NOMO-1 treated with dmso at 0.1 percent for 144 hours (cell line): ENCODE data around the gene ZZZ3.
"Not testable (repeated sequence)": the region's sequence is repeated elsewhere in the genome, so short reads cannot be mapped to it uniquely, and the experiment has no call there.

Experiments
- DNase-seq: peaks from one replicate; lab custom pipeline; 2025; ENCODE audit not compliant: unreplicated experiment; lab: John Stamatoyannopoulos, UW

Gene ZZZ3

DNA sequence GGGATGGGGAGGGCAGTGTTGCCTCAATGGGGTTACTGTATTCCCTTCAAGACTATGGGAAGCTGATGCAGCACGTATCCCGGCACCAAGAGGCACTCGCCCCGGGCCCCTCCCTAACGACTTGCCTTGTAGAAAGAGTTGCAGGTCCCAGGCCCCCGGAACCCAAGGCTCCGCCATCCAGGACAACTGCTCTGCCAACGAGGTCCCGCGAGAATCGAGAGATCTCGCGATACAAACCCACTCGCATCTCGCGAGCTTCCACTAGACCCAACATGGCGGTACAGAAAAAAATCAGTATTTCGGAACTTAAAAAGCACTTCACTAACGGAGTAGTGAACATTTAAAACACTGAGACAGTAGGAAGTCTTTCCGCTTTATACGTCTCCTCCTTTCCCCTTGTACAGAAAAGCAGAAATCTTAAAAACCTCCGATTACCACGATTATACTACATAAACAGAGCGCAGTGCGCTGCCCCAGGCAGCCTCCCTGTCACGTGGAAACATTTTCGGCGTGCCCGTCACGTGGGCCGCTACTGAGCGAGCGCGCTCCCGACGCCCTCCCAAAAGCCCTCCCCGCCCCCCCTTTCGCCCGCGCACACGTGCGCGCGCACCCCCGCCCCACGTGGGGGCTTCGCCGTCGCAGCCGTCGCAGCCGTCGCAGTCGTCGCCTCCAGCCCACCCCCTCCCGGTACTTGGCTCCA is at the start of gene ZZZ3:
Gene ZZZ3, minus strand, starts transcription at position 199 of the 700 bp plus-strand sequence. CDS start 49,304 bp downstream, outside the sequence.
- DNase-seq, result peak; percentile 65

GRCh38 chr1:77732090-77732489 is 49.6 kb upstream of the ZZZ3 start:
- DNase-seq, result no peak

GRCh38 chr1:77725706-77726105 is 43.2 kb upstream of the ZZZ3 start:
- DNase-seq, result no peak

GRCh38 chr1:77718181-77718580 is 35.7 kb upstream of the ZZZ3 start:
- no peak for DNase-seq

DNA sequence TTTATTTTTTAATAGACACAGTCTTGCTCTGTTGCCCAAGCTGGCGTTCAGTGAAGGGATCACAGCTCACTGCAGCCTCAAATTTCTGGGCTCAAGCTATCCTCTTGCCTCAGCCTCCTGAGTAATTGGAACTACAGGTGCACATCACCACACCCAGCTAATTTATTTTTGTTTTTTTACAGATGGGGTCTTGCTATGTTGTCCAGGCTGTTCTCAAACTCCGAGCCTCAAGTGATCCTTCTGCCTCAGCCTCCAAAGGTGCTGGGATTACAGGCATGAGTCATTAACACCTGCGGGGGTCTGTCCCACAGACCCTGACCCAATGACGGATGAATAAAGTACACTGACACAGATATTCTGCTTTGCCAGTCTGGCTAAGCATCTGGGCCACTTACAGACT is 33.6 kb upstream of the ZZZ3 start:
- no peak for DNase-seq

GRCh38 chr1:77709727-77710126 is 27.3 kb upstream of the ZZZ3 start:
- DNase-seq, result no peak

DNA sequence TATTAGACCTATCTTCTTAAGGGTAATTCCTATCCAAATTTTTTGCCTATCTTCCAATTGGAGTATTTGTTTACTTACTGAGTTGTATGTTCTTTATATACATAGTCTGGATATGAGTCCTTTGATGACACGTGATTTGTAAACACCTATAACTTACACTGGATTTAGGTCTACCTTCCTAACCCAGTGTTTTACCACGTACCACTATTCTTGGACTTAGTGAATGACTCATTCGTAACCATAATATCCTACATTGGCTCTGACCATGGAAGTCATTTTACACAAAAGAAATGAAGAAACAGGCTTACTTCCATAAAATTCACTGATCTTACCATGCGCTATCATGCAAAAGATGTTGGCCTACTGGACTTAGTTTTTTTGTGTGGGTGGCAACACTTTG is 23.9 kb upstream of the ZZZ3 start:
- DNase-seq, result no peak

DNA sequence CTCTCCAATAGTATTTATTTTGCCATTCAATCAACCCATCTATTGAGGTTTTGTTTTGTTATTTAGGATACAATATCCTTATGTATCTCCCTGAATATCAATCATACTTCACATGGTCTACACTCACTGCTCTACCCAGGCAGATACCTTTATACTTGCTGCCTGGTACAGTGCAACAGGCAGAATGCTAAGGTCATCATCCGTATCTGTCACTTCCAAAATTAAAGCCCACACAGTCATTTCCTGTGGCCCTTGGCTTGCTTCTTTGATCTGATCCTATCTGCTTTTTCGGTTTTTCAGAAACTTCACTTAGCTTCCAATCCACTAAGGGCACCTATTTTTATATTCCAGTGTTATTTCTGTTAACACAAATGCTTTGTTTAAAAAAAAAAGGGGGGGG is 22.3 kb upstream of the ZZZ3 start:
- no peak for DNase-seq

DNA sequence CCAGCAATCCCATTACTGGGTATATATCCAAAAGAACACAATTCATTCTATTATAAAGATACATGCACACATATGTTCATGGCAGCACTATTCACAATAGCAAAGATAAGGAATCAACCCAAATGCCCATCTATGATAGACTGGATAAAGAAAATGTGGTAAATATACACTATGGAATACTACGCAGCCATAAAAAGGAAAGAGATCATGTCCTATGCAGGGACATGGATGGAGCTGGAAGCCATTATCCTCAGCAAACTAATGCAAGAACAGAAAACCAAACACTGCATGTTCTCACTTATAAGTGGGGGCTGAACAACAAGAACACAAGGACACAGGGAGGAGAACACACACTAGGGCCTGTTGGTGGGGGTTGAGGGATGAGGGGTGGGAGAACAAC is 17.2 kb upstream of the ZZZ3 start:
- not testable (repeated sequence) for DNase-seq

DNA sequence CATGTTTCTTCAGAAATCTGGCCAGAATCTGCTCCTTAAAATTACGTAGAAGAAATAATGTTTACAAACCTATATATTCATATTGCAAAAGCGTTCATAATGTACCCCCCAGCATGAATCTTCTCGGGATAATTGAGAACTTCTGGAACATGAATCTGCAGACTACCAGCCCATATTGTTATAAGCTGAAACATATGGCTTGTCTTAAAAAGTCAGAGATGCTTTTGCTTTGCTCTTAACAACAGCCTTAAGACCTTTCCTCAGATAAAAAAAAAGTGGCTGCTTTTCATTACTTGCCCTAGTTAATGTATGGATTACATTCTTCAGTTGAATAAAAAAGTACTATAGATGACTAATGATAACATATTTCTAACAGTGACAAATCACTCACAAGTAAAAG is 15.0 kb upstream of the ZZZ3 start:
- DNase-seq, result no peak

DNA sequence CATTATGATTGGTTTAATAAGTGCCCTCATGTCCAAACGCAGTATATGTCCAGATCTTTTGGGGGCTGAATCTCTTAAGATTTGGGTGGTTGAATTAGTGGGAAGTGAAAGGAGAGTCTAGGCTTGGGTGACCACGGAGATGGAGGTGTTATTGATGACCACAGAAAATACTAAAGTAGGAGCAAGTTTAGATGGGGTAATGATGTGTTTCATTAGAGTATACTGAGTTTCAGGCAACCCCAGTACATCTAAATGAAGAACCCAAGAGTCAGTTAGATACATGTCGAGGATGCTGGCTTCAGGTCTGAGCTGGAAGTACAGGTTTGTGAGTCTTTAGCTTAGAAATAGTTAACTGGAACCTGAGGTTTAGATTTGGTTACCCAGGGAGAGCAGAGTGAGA is 6.5 kb upstream of the ZZZ3 start:
- DNase-seq, result no peak

DNA sequence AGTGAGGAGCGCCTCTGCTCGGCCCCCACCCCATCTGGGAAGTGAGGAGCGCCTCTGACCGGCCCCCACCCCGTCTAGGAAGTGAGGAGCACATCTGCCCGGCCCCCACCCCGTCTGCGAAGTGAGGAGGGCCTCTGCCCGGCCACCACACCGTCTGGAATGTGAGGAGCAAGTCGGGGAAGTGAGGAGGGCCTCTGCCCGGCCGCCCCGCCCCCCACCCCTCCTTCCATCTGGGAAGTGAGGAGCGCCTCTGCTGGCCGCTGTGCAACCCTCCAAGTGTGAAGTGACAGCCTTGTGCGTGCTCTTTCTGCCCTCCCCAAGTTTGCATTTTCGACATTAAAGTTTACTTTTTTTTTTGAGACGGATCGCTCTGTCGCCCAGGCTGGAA is 5.1 kb upstream of the ZZZ3 start:
- no peak for DNase-seq

GRCh38 chr1:77686796-77687518 is 4.5 kb upstream of the ZZZ3 start:
- DNase-seq, result no peak

DNA sequence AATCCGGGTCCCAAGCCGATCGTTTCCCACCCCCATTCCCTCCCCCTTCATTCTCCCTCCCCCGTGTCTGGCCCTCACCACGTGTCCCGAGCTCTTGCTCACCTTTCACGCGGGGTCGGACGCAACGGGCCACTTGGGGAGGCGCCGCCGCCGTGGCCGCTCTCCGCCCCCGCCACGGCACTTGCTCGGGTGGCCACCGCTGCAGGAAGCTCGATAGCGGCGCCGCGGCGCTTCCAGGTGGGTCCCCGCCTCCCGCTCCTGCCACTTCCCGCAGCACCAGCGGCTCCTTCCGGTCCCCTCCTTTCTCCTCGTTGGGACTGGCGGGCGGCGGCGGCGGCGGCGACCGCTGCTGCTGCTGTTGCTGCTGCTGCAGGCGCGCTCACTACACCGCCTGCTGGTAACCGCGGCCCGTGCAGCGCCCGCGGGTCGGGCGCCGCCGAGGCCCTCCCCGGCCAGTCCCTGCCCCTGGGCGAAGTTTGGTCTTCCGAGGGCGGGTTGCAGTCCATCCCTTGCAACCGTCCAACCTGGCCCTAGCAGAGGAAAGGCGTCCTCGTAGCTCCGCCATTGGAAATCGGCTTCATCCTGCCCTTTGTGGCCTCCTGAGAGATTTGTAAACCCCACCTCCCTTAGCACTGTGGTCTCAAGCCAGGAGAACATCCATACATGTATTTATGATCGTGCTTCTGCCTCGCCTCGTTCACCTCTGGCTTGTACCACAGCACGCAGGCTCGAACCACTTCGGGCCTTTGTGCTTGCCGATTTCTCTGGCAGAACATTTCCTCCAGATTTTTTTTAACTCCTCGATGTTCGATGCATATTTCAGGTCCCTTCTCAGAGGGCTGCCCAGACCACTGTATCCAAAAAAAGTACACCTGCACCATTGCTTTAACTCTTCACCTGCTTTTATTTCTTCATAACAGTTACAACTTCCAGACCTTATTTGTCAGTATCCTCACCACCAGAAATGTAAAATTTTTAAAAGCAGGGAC is 996 bp upstream of the ZZZ3 start:
- peak; percentile 94 for DNase-seq

GRCh38 chr1:77680173-77680572 is 2.3 kb downstream of the ZZZ3 start:
- no peak for DNase-seq

DNA sequence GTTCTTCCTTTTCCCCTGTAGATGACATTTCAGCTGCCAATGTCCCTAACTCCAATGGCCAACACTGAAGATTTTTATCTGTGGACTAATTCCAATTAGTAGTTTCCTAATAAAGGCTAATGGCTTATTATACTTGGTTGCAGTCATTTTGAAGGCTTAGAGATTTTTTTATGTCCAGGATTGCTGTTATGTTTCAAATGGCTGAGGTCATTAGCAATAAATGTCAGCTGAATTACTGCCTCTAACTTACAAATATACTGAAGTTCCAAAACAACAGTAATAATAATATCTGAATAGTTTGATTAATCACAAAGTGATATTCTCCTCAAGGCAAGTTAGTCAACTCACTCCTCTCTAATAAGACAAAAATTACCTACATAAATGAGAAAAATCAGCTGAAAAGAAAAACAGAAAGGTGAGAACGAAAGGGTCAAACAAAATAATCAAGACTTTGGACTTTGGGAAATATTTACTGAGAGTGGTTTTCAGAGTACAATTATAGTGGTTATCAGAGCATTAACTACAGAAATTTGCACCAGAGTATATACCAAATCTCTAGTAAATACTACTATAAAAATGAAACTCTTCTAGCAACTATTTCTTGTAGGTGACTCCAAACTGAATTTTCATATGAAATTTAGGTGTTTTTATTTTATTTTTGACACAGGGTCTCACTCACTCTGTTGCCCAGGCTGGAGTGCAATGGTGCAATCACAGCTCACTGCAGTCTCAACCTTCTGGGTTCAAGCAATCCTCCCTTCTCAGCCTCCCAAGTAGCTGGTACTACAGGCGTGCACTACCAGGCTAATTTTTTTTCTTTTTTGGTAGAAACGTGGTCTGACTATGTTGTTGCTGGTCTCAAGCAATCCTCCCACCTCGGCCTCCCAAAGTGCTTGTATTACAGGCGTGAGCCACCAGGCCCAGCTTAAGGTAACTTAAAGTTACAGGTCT is 3.5 kb downstream of the ZZZ3 start:
- DNase-seq, result no peak

DNA sequence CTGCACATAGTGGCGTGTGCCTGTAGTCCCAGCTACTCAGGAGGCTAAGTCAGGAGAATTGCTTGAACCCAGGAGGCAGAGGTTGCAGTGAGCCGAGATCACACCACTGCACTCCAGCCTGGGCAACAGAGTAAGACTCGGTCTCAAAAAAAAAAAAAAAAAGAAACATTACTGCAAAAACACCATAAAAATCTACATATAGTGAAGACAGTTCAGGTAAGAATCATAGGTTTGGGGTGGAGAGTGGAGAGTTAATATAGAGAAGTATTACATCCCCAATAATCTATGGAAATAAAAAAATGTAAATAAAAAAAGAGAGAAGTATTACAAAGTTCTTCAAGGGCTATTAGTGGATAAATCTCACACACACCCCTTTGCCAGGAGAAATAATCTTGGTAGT is 7.7 kb downstream of the ZZZ3 start:
- DNase-seq, result not testable (repeated sequence)

DNA sequence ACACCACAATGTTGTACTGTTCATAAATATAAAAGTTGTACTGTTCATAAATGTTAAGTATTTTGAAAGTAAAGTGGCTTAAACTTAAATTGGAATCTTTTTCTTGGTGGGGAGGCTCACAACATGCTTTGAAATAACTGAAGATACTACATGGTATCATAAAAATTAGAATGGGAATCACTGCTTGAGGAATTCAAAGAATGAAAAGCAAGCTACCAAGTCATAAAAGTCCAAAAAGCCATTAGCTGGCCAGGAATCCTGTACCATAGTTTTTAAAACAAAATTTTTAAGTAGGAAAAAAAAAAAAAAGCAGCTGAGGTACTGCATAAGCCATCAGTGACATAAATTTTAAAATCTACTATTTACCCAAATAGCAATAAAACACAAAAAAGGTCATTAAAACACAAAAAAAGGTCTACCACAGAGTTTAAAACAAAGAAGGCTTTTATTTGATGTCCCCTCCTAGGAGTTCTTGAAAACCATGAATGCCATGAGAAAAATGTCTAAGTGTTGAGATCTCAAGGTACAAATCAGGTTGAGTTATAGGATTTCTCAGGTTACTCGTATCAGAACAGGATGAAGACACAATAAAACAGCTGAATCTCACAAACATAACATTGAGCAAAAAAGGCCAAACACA is 8.6 kb downstream of the ZZZ3 start:
- DNase-seq, result no peak

DNA sequence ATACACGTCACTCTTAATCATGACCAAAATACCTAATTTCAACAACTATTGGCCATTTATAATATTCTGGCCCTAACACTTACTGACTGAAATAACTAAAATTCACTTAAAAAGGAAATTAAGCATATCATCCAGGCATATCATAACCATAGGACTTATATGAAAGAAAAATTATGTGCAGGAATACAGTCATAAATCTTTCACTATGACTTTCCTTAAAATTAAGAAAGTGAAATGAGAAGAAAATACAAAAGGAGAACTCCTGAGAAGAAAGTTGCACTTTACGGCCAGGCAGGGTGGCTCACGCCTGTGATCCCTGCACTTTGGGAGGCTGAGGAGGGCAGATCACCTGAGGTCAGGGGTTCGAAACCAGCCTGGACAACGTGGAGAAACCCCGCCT is 9.4 kb downstream of the ZZZ3 start:
- no peak for DNase-seq

DNA sequence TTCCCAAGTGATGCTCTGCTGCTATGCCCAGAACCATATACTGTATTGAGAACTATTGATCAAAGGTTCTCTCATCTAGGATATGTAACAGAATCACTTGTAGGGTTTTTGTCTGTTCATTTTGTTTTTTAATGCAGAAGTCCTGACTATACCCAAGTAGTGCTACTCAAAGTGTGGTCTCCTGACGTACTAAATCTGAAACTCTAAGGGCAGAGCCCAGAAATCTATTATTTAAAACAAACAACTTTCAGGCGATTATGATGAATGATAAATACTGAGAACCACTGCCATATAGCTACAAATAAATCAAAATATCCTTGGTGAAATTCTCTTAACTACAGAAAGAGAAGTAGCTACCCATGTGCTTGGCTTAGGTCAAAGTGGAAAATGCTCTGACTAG is 10.1 kb downstream of the ZZZ3 start:
- no peak for DNase-seq
